Esophagus muscularis mucosa (tissue), 4 donors: ENCODE results near the gene DNAH3. TPM values are rescaled to one million over a fixed set of nuclear protein-coding genes. Genes with fewer than 3 reads are reported as not detected.

Experiments
- DNase-seq: peaks from one replicate; pipeline ENCODE4 v3.0.0-alpha.2; 2017; ENCODE audit errors: extremely low spot score
- H3K27ac ChIP-seq, 4 donors: fragments of 200-600 bp; sonication (generic); replicated peaks in 1 of 4; 1 replicate in 3 of 4; 2 replicates in 1 of 4; pipeline ENCODE4 v1.5.1; 2016 to 2019; ENCODE audit warnings: mild to moderate bottlenecking in 1 of 4
- H3K27me3 ChIP-seq, 4 donors: fragments of 200-600 bp; sonication (generic); one replicate each; pipeline versions ENCODE4 v1.5.1 to v1.6.0; 2016 to 2019
- H3K36me3 ChIP-seq, 4 donors: fragments of 200-600 bp; sonication (generic); one replicate each; pipeline ENCODE4 v1.5.1; 2016 to 2019
- H3K4me1 ChIP-seq, 4 donors: fragments of 200-600 bp; sonication (generic); one replicate each; pipeline ENCODE4 v1.5.1; 2016 to 2019
- H3K4me3 ChIP-seq, 4 donors: fragments of 200-600 bp; sonication (generic); 1 replicate in 2 of 4; 2 replicates in 2 of 4; pipeline ENCODE4 v1.5.1; 2016 to 2019; ENCODE audit warnings: mild to moderate bottlenecking in 4 of 4, moderate library complexity in 1 of 4
- H3K9me3 ChIP-seq, 4 donors: fragments of 200-600 bp; sonication (generic); 1 replicate in 3 of 4; 2 replicates in 1 of 4; pipeline ENCODE4 v1.5.1; 2016 to 2019
- EP300 ChIP-seq: sonication (generic); formaldehyde crosslinking; IDR thresholded peaks from one replicate; pipeline ENCODE4 v1.6.1; 2017; ENCODE audit warnings: antibody characterized with exemption
- POLR2A ChIP-seq: fragments of 450-650 bp; IDR thresholded peaks from one replicate; pipeline ENCODE4 v1.6.1; 2017; ENCODE audit warnings: antibody characterized with exemption, moderate library complexity, mild to moderate bottlenecking, low read depth
- POLR2AphosphoS5 ChIP-seq, 2 donors: sonication (generic); formaldehyde crosslinking; IDR thresholded peaks; one replicate each; pipeline ENCODE4 v1.6.1; 2017; ENCODE audit warnings: antibody characterized with exemption in 2 of 2
- WGBS: methylation state at CpG from one replicate; pipeline ENCODE4 v1.1.5; 2018; 5-methylcytosine and 5-hydroxymethylcytosine counted together
- intact Hi-C: fragments of 100-400 bp; cut with DNase I; formaldehyde crosslinking; loops from one replicate; pipeline ENCODE4 v1.15.1; 2023
- total RNA-seq, 4 donors: library from RNA; depleted of rRNA; stranded (reverse); fragments of >200 nt; gene quantifications; one replicate each; pipeline versions ENCODE4 v1.1.0 to v1.2.1, GENCODE V29; 2016
- TF ChIP-seq, protein P1 (sequence below), 3 experiments: fragments of 200-600 bp in 2 of 3; fragments of 450-650 bp in 1 of 3; sonication (generic) in 2 of 3; IDR thresholded peaks; one replicate each; pipeline ENCODE4 v1.5.1; 2017 to 2019; ENCODE audit warnings: antibody characterized with exemption in 3 of 3, mild to moderate bottlenecking in 2 of 3, moderate library complexity in 1 of 3

DNAH3 gene
- total RNA-seq, 4 donors from 2014 or later = under 0.01 to 0.13 TPM; not detected in 2

DNA sequence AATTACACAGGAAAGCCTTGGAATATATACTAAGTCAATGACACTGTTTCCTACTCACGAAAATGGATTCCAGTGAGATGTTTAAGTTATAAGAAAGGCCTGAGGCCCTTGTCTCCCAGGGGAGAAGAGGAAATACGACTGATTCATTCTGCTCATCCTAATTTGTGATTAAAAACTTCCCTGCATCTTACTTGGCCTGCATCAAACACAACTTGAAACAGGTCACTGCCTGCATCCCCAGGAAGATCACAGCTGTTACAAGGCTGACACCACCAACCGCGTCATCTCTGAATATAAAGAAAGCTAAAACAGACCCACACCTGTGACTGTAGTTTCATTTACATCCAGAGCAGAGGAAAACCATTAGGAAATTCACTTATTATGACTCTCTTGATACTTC, 121.9 kb downstream of the DNAH3 start:
- no peak overlapping the region for H3K27ac ChIP-seq
- intact Hi-C loops = no loop called here
- no peaks in the 10 kb centered on the region for H3K9me3 ChIP-seq
- WGBS = 85% methylated on average over 4 of the region's 4 CpGs
- peak; percentile 45 for DNase-seq
- H3K27me3 ChIP-seq = no peaks in the 10 kb centered on the region
- H3K36me3 ChIP-seq = no peaks in the 10 kb centered on the region
- TF ChIP-seq POLR2A (no peak), EP300 (no peak), POLR2AphosphoS5 (IDR thresholded peaks at IDR 0.05) (no peak)
- TF ChIP-seq, protein P1, sequence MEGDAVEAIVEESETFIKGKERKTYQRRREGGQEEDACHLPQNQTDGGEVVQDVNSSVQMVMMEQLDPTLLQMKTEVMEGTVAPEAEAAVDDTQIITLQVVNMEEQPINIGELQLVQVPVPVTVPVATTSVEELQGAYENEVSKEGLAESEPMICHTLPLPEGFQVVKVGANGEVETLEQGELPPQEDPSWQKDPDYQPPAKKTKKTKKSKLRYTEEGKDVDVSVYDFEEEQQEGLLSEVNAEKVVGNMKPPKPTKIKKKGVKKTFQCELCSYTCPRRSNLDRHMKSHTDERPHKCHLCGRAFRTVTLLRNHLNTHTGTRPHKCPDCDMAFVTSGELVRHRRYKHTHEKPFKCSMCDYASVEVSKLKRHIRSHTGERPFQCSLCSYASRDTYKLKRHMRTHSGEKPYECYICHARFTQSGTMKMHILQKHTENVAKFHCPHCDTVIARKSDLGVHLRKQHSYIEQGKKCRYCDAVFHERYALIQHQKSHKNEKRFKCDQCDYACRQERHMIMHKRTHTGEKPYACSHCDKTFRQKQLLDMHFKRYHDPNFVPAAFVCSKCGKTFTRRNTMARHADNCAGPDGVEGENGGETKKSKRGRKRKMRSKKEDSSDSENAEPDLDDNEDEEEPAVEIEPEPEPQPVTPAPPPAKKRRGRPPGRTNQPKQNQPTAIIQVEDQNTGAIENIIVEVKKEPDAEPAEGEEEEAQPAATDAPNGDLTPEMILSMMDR (IDR thresholded peaks at IDR 0.05) = no peak
- no peak overlapping the region for H3K4me3 ChIP-seq
- H3K4me1 ChIP-seq = no peaks in the 10 kb centered on the region

DNA sequence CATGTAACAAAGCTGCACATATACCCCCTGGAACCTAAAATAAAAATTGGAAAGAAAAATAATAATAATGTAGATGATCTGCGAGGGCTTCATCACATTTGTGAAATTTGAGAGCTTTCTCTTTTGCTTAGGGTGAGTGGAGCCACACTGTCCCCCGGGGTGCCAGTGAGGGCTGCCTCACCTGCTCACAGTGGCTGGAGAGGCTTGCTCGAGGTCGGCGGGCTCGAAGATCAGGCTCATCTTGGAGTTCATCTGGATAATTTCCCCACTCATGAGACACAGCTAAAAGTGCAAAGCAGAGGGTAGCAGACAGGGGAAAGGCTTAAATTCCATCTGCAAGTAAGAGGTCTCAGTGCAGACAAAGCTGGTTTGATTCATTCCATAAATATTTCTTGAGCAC, 123.8 kb downstream of the DNAH3 start:
- intact Hi-C loops = no loop called here
- 85% methylated on average over 6 of the region's 6 CpGs for WGBS
- no peaks in the 10 kb centered on the region for H3K27me3 ChIP-seq
- H3K4me1 ChIP-seq = peaks cover 0 to 3% (median 0%) of the 10 kb centered on the region in 4 donors
- no peak overlapping the region for H3K4me3 ChIP-seq
- H3K9me3 ChIP-seq = no peaks in the 10 kb centered on the region
- peak; percentile 60 for DNase-seq
- no peaks in the 10 kb centered on the region for H3K36me3 ChIP-seq
- H3K27ac ChIP-seq = no peak overlapping the region
- TF ChIP-seq POLR2AphosphoS5 (IDR thresholded peaks at IDR 0.05) (no peak), EP300 (no peak), POLR2A (no peak)
- TF ChIP-seq, protein P1 (IDR thresholded peaks at IDR 0.05) = no peak

DNA sequence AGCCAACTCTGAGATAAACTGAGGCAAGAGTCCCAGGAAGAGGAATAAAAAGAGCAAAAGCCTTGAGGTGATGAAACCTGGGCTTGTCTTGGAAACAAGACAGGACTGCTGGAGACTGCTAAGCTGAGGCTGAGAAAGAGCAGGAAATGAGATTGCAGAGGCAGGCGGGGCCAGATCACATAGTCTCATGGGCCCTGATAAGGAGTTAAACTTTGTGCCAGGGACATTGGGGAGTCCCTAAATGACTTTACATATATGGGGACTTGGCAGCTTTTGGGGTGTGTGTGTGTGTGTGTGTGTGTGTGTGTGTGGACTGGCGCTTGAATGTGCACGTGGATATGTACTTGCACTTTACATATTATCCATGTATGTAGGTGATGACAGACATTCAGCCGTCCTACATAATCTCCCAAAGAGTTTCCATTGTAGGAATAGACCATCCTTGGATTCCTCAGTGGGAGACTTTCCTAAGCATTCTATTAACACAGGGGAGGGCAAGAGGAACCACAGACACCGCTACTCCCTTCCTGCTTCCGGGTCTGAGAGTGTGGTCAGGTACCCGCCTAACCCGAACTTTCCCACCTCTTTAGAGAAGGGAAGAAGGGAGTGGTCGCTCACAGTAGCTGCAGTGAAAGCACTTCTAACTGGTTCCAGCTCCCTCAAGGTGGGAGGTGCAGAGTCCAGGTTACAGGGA, 127.0 kb downstream of the DNAH3 start:
- intact Hi-C loops = no loop called here
- Histone ChIP-seq H3K4me3 (no peak overlapping the region), H3K9me3 (no peaks in the 10 kb centered on the region), H3K36me3 (no peaks in the 10 kb centered on the region), H3K27me3 (no peaks in the 10 kb centered on the region), H3K4me1 (peaks cover 0 to 3% (median 0%) of the 10 kb centered on the region in 4 donors), H3K27ac (no peak overlapping the region)
- peak; percentile 86 for DNase-seq
- WGBS = 74% methylated on average over 9 of the region's 9 CpGs
- TF ChIP-seq, protein P1 (IDR thresholded peaks at IDR 0.05) = no peak
- no peak for TF ChIP-seq POLR2AphosphoS5 (IDR thresholded peaks at IDR 0.05)
- TF ChIP-seq POLR2A = no peak
- no peak for TF ChIP-seq EP300

DNA sequence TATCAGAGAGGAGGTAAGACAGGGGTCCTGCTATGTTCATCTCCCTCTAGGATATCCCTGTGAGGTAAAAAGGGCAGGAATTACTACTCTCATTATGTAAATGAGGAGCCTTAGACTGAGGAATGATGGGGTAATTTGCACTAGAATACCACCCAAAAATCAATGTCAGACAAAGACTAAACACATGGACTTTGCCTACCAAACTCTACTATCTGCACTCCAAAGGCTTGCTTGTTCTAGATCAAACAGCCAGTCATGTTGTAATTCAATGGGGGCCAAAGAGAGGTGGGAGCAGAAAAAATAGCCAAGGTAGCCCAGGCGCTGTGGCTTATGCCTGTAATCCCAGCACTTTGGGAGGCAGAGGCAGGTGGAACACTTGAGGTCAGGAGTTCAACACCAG, 129.3 kb downstream of the DNAH3 start:
- intact Hi-C loops = no loop called here
- TF ChIP-seq POLR2AphosphoS5 (IDR thresholded peaks at IDR 0.05) = no peak
- no peak for TF ChIP-seq POLR2A
- no peak for TF ChIP-seq EP300
- TF ChIP-seq, protein P1 (IDR thresholded peaks at IDR 0.05) = no peak
- WGBS = 100% methylated on average over 1 of the region's 1 CpG
- DNase-seq = no peak
- no peaks in the 10 kb centered on the region for H3K9me3 ChIP-seq
- no peak overlapping the region for H3K4me3 ChIP-seq
- H3K4me1 ChIP-seq = peaks cover 0 to 3% (median 0%) of the 10 kb centered on the region in 4 donors
- H3K27ac ChIP-seq = no peak overlapping the region
- H3K27me3 ChIP-seq = no peaks in the 10 kb centered on the region
- no peaks in the 10 kb centered on the region for H3K36me3 ChIP-seq

DNA sequence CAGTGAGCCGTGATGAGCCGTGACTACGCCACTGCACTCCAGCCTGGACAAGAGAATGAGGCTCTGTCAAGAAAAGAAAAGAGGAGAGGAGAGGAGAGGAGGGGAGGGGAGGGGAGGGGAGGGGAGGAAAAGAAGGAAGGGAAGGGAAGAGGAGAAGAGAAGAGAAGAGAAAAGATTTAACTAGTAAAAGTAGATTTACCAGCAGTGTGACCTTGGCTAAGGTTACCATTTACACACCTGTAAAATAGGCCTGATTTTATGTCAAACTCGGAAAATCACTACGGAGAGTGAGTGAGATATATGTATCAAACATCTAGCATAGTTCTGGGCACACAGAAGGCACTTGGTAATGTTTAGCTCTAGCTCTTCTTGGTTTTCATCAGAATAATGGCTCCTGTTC, 140.8 kb downstream of the DNAH3 start:
- Histone ChIP-seq H3K36me3 (no peaks in the 10 kb centered on the region), H3K27ac (no peak overlapping the region), H3K4me1 (no peaks in the 10 kb centered on the region), H3K27me3 (peaks cover 0 to 7% (median 0%) of the 10 kb centered on the region in 4 donors), H3K4me3 (no peak overlapping the region), H3K9me3 (peaks cover 0 to 8% (median 2%) of the 10 kb centered on the region in 4 donors)
- TF ChIP-seq POLR2A = no peak
- TF ChIP-seq POLR2AphosphoS5 (IDR thresholded peaks at IDR 0.05) = no peak
- TF ChIP-seq, protein P1 (IDR thresholded peaks at IDR 0.05) = no peak
- no peak for TF ChIP-seq EP300
- whole genome bisulfite sequencing = 86% methylated on average over 5 of the region's 5 CpGs
- no peak for DNase-seq
- intact Hi-C loops = no loop called here
